ENCODE data around the gene TGFB2. TPM values are rescaled to one million over a fixed set of nuclear protein-coding genes. Genes with fewer than 3 reads are reported as not detected.

The TGFB2 gene
- total RNA-seq, 1 donor = 36.3 TPM

DNA sequence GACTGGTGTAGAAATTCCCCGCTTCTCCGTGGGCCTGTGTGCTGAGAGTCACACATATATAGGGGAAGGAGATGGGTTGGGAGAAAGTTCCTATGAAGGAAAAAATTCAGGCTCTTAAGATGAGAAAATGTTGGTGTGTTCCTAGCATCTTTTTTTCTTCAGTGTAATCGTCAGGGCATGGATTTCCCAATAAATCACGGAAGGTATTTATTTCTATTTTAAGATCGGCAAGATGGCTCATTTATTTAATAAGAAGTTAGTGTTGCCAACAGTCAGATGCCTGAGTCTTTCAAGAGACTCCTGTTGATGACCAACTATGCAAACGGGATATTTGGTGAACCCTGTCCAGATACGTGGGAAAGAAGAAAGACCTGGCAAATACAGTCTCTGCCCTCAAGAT is 58.2 kb downstream of the TGFB2 start:
- no peak for DNase-seq (ENCODE audit: low read depth)
- no peak overlapping the region for H3K4me3 ChIP-seq (ENCODE audit: low read depth, low read length)
- TF ChIP-seq CTCF (IDR thresholded peaks at IDR 0.05; ENCODE audit: insufficient read depth, low read depth, low read length) = no peak

DNA sequence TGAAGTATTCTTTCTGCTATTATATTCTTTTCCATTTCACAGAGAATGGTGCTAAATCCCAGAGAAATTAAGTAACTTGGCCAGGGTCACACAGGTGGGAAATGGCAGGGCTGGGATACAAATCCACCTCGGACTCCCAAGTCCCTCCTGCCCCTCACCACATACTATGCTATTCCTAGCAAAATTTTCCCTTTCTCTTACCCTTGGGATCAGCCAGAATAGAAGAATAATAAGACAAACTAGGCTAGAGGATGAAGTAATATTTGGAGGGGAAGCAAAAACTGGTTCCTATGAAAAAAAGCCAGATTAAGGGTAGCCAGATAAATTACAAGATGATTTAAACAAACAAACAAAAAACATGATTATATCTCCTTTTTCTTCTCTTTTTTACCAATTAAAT is 62.5 kb downstream of the TGFB2 start:
- no peak overlapping the region for H3K4me3 ChIP-seq (ENCODE audit: low read depth, low read length)
- no peak for DNase-seq (ENCODE audit: low read depth)
- TF ChIP-seq CTCF (IDR thresholded peaks at IDR 0.05; ENCODE audit: insufficient read depth, low read depth, low read length) = no peak

DNA sequence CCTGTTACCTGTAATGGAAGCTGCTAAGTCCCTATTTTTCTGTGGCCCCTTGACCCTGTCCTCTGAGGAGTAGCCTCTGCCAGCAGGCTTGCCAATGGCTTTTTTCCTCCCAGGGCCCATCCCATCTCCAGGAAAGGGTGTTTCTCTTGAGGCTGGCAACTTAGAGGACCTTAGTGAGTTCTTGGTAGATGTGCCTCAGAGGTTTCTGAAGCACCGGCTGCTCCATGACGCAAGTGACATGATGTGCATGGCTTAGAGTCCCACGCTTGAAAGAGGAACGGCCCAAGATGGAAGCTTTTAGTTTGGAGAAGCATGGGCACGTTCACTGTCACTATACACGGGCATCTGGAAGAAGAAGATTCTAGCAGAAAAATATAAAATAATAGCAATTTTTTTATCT is 63.0 kb downstream of the TGFB2 start:
- H3K4me3 ChIP-seq (ENCODE audit: low read depth, low read length) = no peak overlapping the region
- no peak for TF ChIP-seq CTCF (IDR thresholded peaks at IDR 0.05; ENCODE audit: insufficient read depth, low read depth, low read length)
- no peak for DNase-seq (ENCODE audit: low read depth)

DNA sequence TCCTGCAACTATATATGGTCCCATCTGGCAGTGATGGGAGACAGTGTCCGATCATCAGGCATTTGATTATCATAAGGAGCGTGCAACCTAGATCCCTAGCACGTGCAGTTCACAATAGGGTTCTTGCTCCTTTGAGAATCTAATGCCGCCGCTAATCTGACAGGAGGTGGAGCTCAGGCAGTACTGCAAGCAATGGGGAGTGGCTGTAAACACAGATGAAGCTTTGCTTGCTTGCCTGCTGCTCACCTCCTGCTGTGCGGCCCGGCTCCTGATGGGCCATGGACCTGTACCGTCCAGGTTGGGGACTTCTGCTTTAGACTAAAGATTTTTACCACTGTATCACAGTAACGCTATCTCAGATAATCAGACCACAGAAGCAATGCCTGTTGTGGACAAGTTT is 63.8 kb downstream of the TGFB2 start:
- no peak for DNase-seq (ENCODE audit: low read depth)
- no peak overlapping the region for H3K4me3 ChIP-seq (ENCODE audit: low read depth, low read length)
- no peak for TF ChIP-seq CTCF (IDR thresholded peaks at IDR 0.05; ENCODE audit: insufficient read depth, low read depth, low read length)

DNA sequence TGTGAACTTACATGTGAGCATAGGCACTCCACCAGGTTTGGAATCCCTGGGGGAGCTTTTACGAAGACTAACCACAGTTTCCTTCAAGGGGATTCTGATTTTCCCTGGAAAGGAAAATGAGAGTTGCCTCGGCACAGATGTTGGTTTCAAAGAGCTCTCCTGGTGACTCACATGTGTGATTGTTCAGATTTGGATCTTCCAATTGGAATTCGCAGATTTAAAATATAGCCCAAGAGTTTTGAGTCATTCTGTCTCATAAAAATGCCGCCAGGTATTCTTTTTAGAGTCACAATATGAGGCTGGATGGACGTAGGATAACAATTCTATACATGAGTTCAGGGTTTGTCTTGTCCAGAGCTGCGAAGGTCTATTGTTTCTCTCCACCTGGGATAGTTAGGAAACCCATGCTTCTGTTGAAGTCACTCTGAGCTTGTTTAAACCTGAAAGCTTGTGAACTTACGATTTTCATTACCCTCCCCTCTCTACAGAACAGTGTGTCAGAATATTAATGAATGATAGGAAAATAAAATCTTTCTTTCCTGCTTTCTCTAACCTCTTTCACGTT is 64.9 kb downstream of the TGFB2 start:
- DNase-seq (ENCODE audit: low read depth) = no peak
- no peak overlapping the region for H3K4me3 ChIP-seq (ENCODE audit: low read depth, low read length)
- no peak for TF ChIP-seq CTCF (IDR thresholded peaks at IDR 0.05; ENCODE audit: insufficient read depth, low read depth, low read length)

DNA sequence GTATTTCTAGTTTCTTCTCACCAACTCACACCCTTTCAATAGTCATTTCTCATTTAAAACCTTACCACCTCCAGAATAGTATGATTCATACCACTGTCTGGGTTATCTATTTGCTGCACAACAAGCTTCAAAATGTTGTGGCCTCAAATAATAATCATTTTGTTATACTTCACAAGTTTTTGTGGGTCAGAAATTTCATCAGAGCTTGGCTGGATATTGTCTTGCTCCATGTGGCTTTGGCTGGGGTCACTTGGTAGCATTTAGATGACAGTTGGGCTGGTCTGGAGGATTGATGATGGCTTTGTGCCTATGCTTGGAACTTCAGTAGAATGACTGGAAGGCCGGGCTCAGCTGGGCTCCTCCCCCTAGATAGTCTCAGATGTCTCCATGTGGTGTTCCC is 66.0 kb downstream of the TGFB2 start:
- H3K4me3 ChIP-seq (ENCODE audit: low read depth, low read length) = no peak overlapping the region
- TF ChIP-seq CTCF (IDR thresholded peaks at IDR 0.05; ENCODE audit: insufficient read depth, low read depth, low read length) = no peak
- DNase-seq (ENCODE audit: low read depth) = no peak

DNA sequence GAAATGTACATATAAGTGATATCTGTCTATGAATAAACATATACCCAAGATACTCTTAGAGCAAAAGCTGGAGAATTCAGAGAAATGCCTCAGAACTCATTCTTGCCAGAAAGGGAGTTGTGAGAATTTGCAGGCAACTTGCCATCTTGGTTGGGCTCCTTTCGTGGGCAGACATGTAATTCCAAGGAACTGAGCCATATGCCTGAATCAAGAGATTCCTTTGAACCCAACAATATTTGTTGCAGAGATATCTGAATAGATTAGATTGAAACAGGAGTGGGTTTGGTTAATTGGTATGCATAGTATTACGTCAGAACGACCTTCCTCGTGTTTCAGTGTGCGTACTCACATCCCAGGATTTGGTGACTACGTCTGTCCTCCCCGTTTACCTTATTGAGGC is 67.0 kb downstream of the TGFB2 start:
- H3K4me3 ChIP-seq (ENCODE audit: low read depth, low read length) = no peak overlapping the region
- DNase-seq (ENCODE audit: low read depth) = no peak
- TF ChIP-seq CTCF (IDR thresholded peaks at IDR 0.05; ENCODE audit: insufficient read depth, low read depth, low read length) = no peak

All from fibroblast of villous mesenchyme (primary cell).